Measurements from ENCODE around the gene ACVR1B. TPM values are rescaled to one million over a fixed set of nuclear protein-coding genes. Genes with fewer than 3 reads are reported as not detected.

ACVR1B gene
- total RNA-seq, 1 donor from 2014 or later: 12.1 TPM

DNA sequence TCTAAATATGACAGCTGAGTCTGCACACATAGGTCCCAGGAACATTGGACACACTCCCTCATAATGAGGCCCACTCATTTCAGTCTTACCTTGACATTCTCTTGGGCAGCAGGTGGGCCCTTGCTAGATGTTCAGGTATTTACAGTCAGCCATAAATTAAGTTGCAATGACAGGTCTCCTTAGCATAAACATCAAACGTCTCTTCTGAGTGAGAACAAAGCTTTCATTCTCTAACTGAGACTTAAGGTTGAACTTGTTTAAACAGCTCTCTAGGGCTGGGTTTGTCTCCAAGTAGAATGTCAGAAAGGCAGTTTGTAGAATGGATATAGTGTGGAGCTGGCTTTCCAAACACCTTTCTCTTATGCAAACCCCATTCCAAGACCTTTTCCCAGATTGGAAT, 10.3 kb downstream of the ACVR1B start:
- no peaks in the 10 kb centered on the region for H3K27me3 ChIP-seq (ENCODE audit: control insufficient read depth, insufficient read depth, low read length)
- no peak overlapping the region for H3K4me3 ChIP-seq (ENCODE audit: low read depth, low read length)
- DNase-seq (ENCODE audit: low read depth) (no peak), FAIRE-seq (no peak)
- peaks cover 3% of the 10 kb centered on the region for H3K36me3 ChIP-seq (ENCODE audit: control insufficient read depth, insufficient read depth, low read length)
- TF ChIP-seq, protein P1, sequence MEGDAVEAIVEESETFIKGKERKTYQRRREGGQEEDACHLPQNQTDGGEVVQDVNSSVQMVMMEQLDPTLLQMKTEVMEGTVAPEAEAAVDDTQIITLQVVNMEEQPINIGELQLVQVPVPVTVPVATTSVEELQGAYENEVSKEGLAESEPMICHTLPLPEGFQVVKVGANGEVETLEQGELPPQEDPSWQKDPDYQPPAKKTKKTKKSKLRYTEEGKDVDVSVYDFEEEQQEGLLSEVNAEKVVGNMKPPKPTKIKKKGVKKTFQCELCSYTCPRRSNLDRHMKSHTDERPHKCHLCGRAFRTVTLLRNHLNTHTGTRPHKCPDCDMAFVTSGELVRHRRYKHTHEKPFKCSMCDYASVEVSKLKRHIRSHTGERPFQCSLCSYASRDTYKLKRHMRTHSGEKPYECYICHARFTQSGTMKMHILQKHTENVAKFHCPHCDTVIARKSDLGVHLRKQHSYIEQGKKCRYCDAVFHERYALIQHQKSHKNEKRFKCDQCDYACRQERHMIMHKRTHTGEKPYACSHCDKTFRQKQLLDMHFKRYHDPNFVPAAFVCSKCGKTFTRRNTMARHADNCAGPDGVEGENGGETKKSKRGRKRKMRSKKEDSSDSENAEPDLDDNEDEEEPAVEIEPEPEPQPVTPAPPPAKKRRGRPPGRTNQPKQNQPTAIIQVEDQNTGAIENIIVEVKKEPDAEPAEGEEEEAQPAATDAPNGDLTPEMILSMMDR (IDR thresholded peaks at IDR 0.05; ENCODE audit: insufficient read depth, low read length, severe bottlenecking): no peak

DNA sequence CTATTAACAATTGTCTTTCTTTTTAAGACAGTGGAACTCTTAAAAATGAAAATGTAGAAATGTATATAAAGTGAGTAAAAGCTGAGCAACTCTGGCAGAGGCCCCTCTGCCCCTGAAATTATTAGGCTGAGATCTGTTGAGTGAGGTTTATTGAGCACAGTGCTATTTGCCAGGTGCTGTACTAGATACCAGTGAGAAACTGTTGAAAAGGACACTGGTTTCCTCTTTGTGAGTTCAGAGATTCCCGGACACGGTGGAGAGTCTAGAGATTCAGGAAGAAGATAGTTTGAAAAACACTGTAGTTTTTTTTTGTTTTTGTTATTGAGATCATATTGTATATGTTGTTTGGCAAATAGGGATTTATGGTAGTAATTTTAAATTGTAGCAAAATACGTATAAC, 11.2 kb downstream of the ACVR1B start:
- TF ChIP-seq, protein P1 (IDR thresholded peaks at IDR 0.05; ENCODE audit: insufficient read depth, low read length, severe bottlenecking): no peak
- FAIRE-seq: no peak
- H3K4me3 ChIP-seq (ENCODE audit: low read depth, low read length): no peak overlapping the region
- H3K36me3 ChIP-seq (ENCODE audit: control insufficient read depth, insufficient read depth, low read length): peaks cover 3% of the 10 kb centered on the region
- no peak for DNase-seq (ENCODE audit: low read depth)
- H3K27me3 ChIP-seq (ENCODE audit: control insufficient read depth, insufficient read depth, low read length): no peaks in the 10 kb centered on the region

DNA sequence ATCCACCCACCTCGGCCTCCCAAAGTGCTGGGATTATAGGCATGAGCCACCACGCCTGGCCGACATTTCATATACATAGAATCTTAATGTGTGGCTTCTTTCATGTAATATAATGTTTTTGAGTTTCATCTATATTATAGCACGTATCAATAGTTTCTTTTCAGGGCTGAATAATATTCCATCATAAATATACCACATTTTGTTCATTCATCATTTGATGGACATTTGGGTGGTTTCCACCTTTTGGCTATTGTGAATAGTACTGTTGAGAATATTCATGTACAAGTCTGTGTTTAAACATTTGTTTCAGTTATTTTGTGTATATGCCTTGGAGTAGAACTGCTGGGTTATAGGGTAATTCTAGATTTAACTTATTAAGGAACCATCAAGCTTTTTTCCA, 12.0 kb downstream of the ACVR1B start:
- TF ChIP-seq, protein P1 (IDR thresholded peaks at IDR 0.05; ENCODE audit: insufficient read depth, low read length, severe bottlenecking): no peak
- no peak overlapping the region for H3K4me3 ChIP-seq (ENCODE audit: low read depth, low read length)
- H3K27me3 ChIP-seq (ENCODE audit: control insufficient read depth, insufficient read depth, low read length): no peaks in the 10 kb centered on the region
- FAIRE-seq (no peak), DNase-seq (ENCODE audit: low read depth) (no peak)
- peaks cover 3% of the 10 kb centered on the region for H3K36me3 ChIP-seq (ENCODE audit: control insufficient read depth, insufficient read depth, low read length)

DNA sequence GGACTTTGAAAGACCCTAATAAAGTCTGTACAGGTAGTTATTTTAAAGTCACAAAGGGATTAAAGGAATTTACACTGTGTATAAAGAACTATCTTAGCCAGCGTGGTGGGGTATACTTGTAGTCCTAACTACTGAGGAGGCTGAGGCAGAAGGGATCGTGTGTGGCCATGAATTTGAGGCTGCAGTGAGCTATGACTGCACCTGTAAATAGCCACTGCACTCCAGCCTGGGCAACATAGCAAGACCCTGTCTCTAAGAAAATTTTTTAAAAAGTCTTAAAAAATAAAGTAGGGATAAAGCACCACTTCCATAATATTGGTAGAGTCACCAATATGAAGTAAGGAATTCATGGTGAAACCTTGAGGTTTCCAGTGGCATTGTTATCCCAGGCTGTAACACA, 18.1 kb downstream of the ACVR1B start:
- DNase-seq (ENCODE audit: low read depth) (no peak), FAIRE-seq (no peak)
- no peaks in the 10 kb centered on the region for H3K27me3 ChIP-seq (ENCODE audit: control insufficient read depth, insufficient read depth, low read length)
- H3K36me3 ChIP-seq (ENCODE audit: control insufficient read depth, insufficient read depth, low read length): no peaks in the 10 kb centered on the region
- H3K4me3 ChIP-seq (ENCODE audit: low read depth, low read length): no peak overlapping the region
- TF ChIP-seq, protein P1 (IDR thresholded peaks at IDR 0.05; ENCODE audit: insufficient read depth, low read length, severe bottlenecking): no peak

DNA sequence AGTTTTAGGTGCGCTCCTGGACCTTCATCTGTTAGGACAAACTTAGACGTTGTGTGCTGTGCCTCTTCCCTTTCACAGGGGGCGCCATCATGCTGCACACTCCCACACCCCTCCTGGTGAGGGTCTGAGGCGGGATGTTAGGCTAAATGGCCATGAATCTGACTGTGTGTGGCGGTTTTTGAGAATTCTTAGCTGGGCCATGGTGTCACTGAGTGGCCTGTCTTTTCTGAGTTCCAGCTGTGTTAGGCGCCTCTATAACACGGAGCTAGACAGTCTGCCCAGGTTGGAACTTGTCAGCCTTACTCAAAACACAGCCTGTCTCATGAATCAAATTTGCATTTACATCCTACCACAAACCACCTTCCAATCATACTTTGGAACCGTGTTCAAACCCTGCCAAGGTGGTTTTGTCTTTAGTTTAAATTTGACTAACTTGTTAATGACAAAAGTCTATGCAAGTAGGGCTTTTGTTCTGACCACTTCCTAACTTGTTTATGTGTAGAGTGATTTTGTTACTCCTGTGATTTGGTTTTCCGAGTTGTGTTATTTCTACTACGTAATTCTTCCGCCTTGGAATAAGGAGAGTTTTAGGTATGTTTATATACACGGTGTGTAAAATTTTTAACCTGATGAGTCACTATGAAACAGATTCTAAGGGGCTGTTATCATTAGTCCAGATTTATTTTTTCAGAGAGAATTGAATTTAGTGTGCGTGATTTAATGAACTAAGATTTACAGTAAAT, 19.6 kb downstream of the ACVR1B start:
- TF ChIP-seq, protein P1 (IDR thresholded peaks at IDR 0.05; ENCODE audit: insufficient read depth, low read length, severe bottlenecking): peak; percentile 69
- H3K4me3 ChIP-seq (ENCODE audit: low read depth, low read length): no peak overlapping the region
- H3K27me3 ChIP-seq (ENCODE audit: control insufficient read depth, insufficient read depth, low read length): no peaks in the 10 kb centered on the region
- FAIRE-seq (no peak), DNase-seq (ENCODE audit: low read depth) (peak; percentile 88)
- H3K36me3 ChIP-seq (ENCODE audit: control insufficient read depth, insufficient read depth, low read length): peaks cover 9% of the 10 kb centered on the region
